ENCODE data around the gene ADI1.

- TF ChIP-seq CTCF (IDR thresholded peaks at IDR 0.05 in 8 of 11, conservative IDR thresholded peaks at IDR 0.05 in 3 of 11) (no peak), POLR2AphosphoS5 (IDR thresholded peaks at IDR 0.05) (no peak), POLR2A (IDR thresholded peaks at IDR 0.05) (no peak)
These were observed 51.7 kb downstream of the ADI1 start for GRCh38 chr2:3467654-3468053.

Measured in spleen (tissue), 7 donors.